Liver (tissue), 9 donors: ENCODE results near the gene PABPN1L. TPM values are rescaled to one million over a fixed set of nuclear protein-coding genes. Genes with fewer than 3 reads are reported as not detected.

Source experiments
- DNase-seq: peaks from one replicate; pipeline ENCODE4 v3.0.0-alpha.2; 2017; ENCODE audit warnings: low spot score
- H3K27ac ChIP-seq, 2 donors: one replicate each; pipeline ENCODE4 v1.7.0; 2013; ENCODE audit warnings: inconsistent platforms in 2 of 2, low read length in 2 of 2, control low read depth in 1 of 2, low read depth in 1 of 2, mild to moderate bottlenecking in 1 of 2
- H3K27me3 ChIP-seq, 4 donors: one replicate each; pipeline versions ENCODE4 v1.6.1 to v1.7.0; 2013; ENCODE audit warnings: low read length in 3 of 4, inconsistent platforms in 1 of 4, mild to moderate bottlenecking in 1 of 4, moderate library complexity in 1 of 4; ENCODE audit not compliant: control insufficient read depth in 4 of 4, insufficient read depth in 4 of 4
- H3K36me3 ChIP-seq, 4 donors: one replicate each; pipeline versions ENCODE4 v1.6.1 to v1.7.0; 2013; ENCODE audit warnings: low read length in 3 of 4, mild to moderate bottlenecking in 3 of 4, low read depth in 1 of 4, moderate library complexity in 1 of 4; ENCODE audit not compliant: control insufficient read depth in 4 of 4, insufficient read depth in 3 of 4
- H3K4me1 ChIP-seq, 4 donors: one replicate each; pipeline versions ENCODE4 v1.6.1 to v1.7.0; 2013; ENCODE audit warnings: low read length in 3 of 4, mild to moderate bottlenecking in 3 of 4, moderate library complexity in 1 of 4; ENCODE audit not compliant: control insufficient read depth in 4 of 4, insufficient read depth in 4 of 4
- H3K4me3 ChIP-seq, 3 donors: one replicate each; pipeline versions ENCODE4 v1.6.1 to v1.7.0; 2013; ENCODE audit warnings: low read length in 3 of 3, control low read depth in 1 of 3, low read depth in 1 of 3, mild to moderate bottlenecking in 1 of 3
- H3K9ac ChIP-seq, 2 donors: one replicate each; pipeline ENCODE4 v1.7.0; 2013; ENCODE audit warnings: low read length in 2 of 2, mild to moderate bottlenecking in 2 of 2, moderate library complexity in 2 of 2, control low read depth in 1 of 2, low read depth in 1 of 2
- H3K9me3 ChIP-seq, 4 donors: one replicate each; pipeline versions ENCODE4 v1.6.1 to v1.7.0; 2013; ENCODE audit warnings: low read length in 3 of 4; ENCODE audit not compliant: control insufficient read depth in 4 of 4
- ATF3 ChIP-seq: IDR thresholded peaks from 2 replicates; pipeline ENCODE4 v1.6.1; 2016; ENCODE audit warnings: antibody characterized with exemption
- EGR1 ChIP-seq, 2 donors: IDR thresholded peaks; 2 replicates each; pipeline ENCODE4 v1.6.1; 2016 to 2018; ENCODE audit warnings: antibody characterized with exemption in 2 of 2, low read depth in 2 of 2
- FOXA1 ChIP-seq: IDR thresholded peaks from 2 replicates; pipeline ENCODE4 v1.6.1; 2016; ENCODE audit warnings: antibody characterized with exemption
- FOXA2 ChIP-seq: IDR thresholded peaks from 2 replicates; pipeline ENCODE4 v1.6.1; 2016; ENCODE audit warnings: antibody characterized with exemption
- GABPA ChIP-seq, 2 donors: IDR thresholded peaks in 1 of 2; conservative IDR thresholded peaks in 1 of 2; 2 replicates each; pipeline ENCODE4 v1.6.1; 2016; ENCODE audit warnings: antibody characterized with exemption in 2 of 2, mild to moderate bottlenecking in 1 of 2, moderate library complexity in 1 of 2
- HNF4A ChIP-seq, 2 donors: conservative IDR thresholded peaks; 2 replicates each; pipeline ENCODE4 v1.6.1; 2016; ENCODE audit warnings: antibody characterized with exemption in 2 of 2, mild to moderate bottlenecking in 2 of 2
- HNF4G ChIP-seq: IDR thresholded peaks from 2 replicates; pipeline ENCODE4 v1.6.1; 2016; ENCODE audit warnings: antibody characterized with exemption
- JUND ChIP-seq, 2 donors: IDR thresholded peaks; 2 replicates each; pipeline ENCODE4 v1.6.1; 2016; ENCODE audit warnings: antibody characterized with exemption in 2 of 2
- MAX ChIP-seq: IDR thresholded peaks from 2 replicates; pipeline ENCODE4 v1.6.1; 2016; ENCODE audit warnings: antibody characterized with exemption
- NR2F2 ChIP-seq: IDR thresholded peaks from 2 replicates; pipeline ENCODE4 v1.6.1; 2016; ENCODE audit warnings: antibody characterized with exemption
- RAD21 ChIP-seq, 2 donors: IDR thresholded peaks; 2 replicates each; pipeline ENCODE4 v1.6.1; 2016; ENCODE audit warnings: antibody characterized with exemption in 2 of 2, mild to moderate bottlenecking in 2 of 2
- REST ChIP-seq: IDR thresholded peaks from 2 replicates; pipeline ENCODE4 v1.6.1; 2016; ENCODE audit warnings: antibody characterized with exemption, mild to moderate bottlenecking
- RXRA ChIP-seq, 2 donors: IDR thresholded peaks; 2 replicates each; pipeline ENCODE4 v1.6.1; 2017 to 2018; ENCODE audit warnings: antibody characterized with exemption in 2 of 2, mild to moderate bottlenecking in 1 of 2
- SP1 ChIP-seq: IDR thresholded peaks from 2 replicates; pipeline ENCODE4 v1.6.1; 2018; ENCODE audit warnings: antibody characterized with exemption, mild to moderate bottlenecking
- TAF1 ChIP-seq: conservative IDR thresholded peaks from 2 replicates; pipeline ENCODE4 v1.6.1; 2016; ENCODE audit warnings: antibody characterized with exemption, mild to moderate bottlenecking
- YY1 ChIP-seq: IDR thresholded peaks from 2 replicates; pipeline ENCODE4 v1.6.1; 2016; ENCODE audit warnings: antibody characterized with exemption, mild to moderate bottlenecking
- ZBTB33 ChIP-seq: IDR thresholded peaks from 2 replicates; pipeline ENCODE4 v1.6.1; 2016; ENCODE audit warnings: antibody characterized with exemption
- WGBS: extraction: QIAGEN DNeasy Blood & Tissue Kit; methylation state at CpG from one replicate; pipeline ENCODE4 v1.1.7; 2013; 5-methylcytosine and 5-hydroxymethylcytosine counted together
- polyA plus RNA-seq, 2 donors: library from polyadenylated mRNA; stranded (reverse) in 1 of 2; unstranded in 1 of 2; fragments of 200-250 nt in 1 of 2; fragments of >200 nt in 1 of 2; fragmentation: Nextera tagmentation in 1 of 2; extraction: Ambion mirVana in 1 of 2; gene quantifications; one replicate each; pipeline versions ENCODE4 v1.2.1 to v1.2.3, GENCODE V29; 2013 to 2015
- total RNA-seq, 2 donors: library from RNA; depleted of rRNA; stranded (reverse); fragments of >200 nt; gene quantifications; one replicate each; pipeline ENCODE4 v1.2.3, GENCODE V29; 2014
- TF ChIP-seq, protein P1 (sequence below): fragments of 150-350 bp; IDR thresholded peaks from 2 replicates; pipeline ENCODE4 v1.5.1; 2017; ENCODE audit warnings: improper control_type of control experiment, low read depth, low read length; ENCODE audit not compliant: missing input control
- donor health status: healthy.
- donor health status: healthy.
- donor health status: healthy.
- donor health status: healthy.
- donor health status: healthy.

Gene PABPN1L
- total and polyA plus RNA-seq, 4 donors, result 0.09 TPM; not detected in 3

GRCh38 chr16:88816736-88817535 lies 49.5 kb downstream of the PABPN1L start:
- no peak for DNase-seq
- Histone ChIP-seq H3K4me1 (peaks cover 0 to 7% (median 5%) of the 10 kb centered on the region in 4 donors), H3K9me3 (no peaks in the 10 kb centered on the region), H3K9ac (no peak overlapping the region), H3K27ac (no peak overlapping the region), H3K4me3 (no peak overlapping the region), H3K36me3 (peaks cover 0 to 7% (median 1%) of the 10 kb centered on the region in 4 donors), H3K27me3 (no peaks in the 10 kb centered on the region)
- no peak for TF ChIP-seq EGR1 (IDR thresholded peaks at IDR 0.05; ENCODE audit: low read depth in 2 of 2)
- TF ChIP-seq SP1, result no peak
- TF ChIP-seq, protein P1, sequence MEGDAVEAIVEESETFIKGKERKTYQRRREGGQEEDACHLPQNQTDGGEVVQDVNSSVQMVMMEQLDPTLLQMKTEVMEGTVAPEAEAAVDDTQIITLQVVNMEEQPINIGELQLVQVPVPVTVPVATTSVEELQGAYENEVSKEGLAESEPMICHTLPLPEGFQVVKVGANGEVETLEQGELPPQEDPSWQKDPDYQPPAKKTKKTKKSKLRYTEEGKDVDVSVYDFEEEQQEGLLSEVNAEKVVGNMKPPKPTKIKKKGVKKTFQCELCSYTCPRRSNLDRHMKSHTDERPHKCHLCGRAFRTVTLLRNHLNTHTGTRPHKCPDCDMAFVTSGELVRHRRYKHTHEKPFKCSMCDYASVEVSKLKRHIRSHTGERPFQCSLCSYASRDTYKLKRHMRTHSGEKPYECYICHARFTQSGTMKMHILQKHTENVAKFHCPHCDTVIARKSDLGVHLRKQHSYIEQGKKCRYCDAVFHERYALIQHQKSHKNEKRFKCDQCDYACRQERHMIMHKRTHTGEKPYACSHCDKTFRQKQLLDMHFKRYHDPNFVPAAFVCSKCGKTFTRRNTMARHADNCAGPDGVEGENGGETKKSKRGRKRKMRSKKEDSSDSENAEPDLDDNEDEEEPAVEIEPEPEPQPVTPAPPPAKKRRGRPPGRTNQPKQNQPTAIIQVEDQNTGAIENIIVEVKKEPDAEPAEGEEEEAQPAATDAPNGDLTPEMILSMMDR, result no peak
- TF ChIP-seq ATF3, result no peak
- TF ChIP-seq MAX, result no peak
- TF ChIP-seq HNF4G, result no peak
- no peak for TF ChIP-seq YY1
- TF ChIP-seq FOXA2, result no peak
- no peak for TF ChIP-seq ZBTB33
- no peak for TF ChIP-seq HNF4A (conservative IDR thresholded peaks at IDR 0.05)
- no peak for TF ChIP-seq GABPA (IDR thresholded peaks at IDR 0.05 in 1 of 2, conservative IDR thresholded peaks at IDR 0.05 in 1 of 2)
- TF ChIP-seq RXRA (IDR thresholded peaks at IDR 0.05), result no peak
- no peak for TF ChIP-seq TAF1
- no peak for TF ChIP-seq RAD21 (IDR thresholded peaks at IDR 0.05)
- no peak for TF ChIP-seq NR2F2
- no peak for TF ChIP-seq FOXA1
- no peak for TF ChIP-seq JUND (IDR thresholded peaks at IDR 0.05)
- TF ChIP-seq REST, result no peak
- 91% methylated on average over 41 of the region's 41 CpGs for WGBS
